SKM-1 treated with dmso at 0.1 percent for 144 hours (cell line): ENCODE results near the gene GLCCI1.
"Not testable (repeated sequence)": the region's sequence is repeated elsewhere in the genome, so short reads cannot be mapped to it uniquely, and the experiment has no call there.

Source experiments
- DNase-seq: peaks from one replicate; lab custom pipeline; 2025; ENCODE audit not compliant: unreplicated experiment; lab: John Stamatoyannopoulos, UW

GLCCI1 gene

DNA sequence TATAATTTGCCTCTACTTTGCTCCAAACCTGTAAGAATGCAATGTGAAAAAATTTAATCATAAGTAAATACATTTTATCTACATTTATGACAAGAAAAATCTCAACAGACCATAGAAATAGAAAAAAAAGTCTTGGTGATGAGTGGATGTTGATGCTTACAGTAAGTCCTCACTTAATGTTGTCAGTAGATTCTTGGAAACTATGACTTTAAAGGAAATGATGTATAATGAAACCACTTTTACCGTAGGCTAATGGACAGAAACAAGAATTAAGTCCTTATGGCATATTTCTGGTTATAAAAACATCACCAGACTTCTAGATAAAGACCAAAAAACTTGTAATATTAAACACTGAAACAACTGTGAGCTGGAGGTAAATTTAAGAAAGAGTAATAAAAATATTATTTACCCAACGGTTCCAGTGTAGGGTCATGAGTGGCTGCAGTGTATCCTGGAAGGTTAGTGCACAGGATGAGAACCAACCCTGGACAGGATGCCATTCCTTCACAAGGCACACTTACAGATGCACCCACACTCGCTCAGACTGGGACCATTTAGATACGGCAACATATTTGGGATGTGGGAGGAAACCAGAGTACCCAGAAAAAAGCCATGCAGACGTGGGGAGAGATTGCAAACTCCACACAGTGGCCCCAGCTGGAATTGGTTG is 76.3 kb downstream of the GLCCI1 start:
- DNase-seq, result no peak

DNA sequence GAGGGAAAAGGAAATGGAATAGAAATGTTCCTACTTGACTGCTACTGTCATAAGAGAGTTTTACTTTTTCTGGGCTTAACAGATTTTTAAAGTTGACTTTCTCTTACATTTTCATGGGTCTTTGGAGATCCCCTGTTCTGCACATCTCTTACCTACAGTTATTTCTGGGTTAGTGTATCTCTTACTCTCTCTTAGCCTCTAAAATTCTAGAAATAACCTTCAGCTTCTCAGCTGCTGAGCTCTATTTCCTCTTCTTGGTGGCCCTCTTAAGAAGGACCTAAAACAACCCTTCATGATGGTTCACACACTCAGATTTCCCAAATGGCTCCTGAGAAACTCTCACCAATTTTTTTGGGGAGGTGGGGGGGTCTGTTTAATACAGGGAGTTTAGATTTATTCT is 79.5 kb downstream of the GLCCI1 start:
- DNase-seq, result not testable (repeated sequence)

DNA sequence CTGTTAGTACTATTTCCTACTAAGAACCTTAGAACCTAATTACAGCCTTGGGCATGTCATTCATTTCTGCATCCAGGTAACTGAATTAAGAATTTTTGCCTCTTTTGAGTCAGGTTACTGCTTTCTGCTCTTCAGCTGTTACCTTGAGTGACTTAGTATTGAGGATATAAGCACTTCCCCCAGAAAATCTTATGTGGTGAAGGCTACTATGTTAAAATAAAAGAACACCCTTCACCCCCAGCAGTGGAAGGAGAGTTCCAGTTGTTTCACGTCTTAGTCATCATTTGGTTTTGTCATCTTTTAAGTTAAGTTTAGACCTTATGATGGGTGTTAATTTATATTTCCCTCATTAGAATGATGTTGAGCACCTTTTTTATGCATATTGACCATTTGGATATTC is 82.8 kb downstream of the GLCCI1 start:
- no peak for DNase-seq

DNA sequence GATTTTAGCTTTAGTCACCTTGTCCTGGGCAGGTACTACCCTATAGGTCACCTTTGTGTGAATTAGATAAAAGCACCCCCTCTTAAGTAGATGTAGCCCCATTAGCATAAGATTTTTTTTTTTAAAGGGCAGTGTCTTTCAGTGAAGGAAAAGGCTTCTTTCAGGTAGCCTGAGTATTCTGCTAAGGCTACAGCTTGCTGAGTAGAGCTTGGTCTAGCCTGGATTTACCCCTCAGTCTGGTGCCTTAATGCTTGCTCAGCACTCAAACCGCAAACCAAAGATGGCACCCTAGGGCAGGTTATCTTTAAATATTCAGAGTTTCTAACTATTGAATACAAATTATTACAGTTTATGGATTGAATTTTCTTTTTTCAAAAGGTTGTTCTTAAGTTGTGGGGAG is 83.4 kb downstream of the GLCCI1 start:
- no peak for DNase-seq

DNA sequence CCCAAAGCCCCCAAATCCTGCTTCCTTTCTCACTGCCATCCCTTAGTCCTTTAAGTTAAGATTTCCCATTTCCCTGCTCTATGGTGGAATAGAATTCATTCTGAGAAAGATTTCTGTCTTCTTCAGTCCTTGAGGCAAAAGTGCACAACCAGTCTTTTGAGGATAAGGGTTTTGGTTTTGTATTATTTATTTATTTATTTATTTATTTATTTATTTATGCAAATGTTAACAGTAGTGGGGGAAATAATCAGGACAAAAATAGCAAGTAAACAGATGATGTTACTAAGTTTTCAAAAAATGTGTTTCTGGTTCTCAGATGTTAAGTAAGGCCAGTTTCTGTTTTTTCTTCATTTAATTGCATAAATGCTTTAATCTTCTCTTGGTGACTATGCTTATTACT is 84.2 kb downstream of the GLCCI1 start:
- no peak for DNase-seq

DNA sequence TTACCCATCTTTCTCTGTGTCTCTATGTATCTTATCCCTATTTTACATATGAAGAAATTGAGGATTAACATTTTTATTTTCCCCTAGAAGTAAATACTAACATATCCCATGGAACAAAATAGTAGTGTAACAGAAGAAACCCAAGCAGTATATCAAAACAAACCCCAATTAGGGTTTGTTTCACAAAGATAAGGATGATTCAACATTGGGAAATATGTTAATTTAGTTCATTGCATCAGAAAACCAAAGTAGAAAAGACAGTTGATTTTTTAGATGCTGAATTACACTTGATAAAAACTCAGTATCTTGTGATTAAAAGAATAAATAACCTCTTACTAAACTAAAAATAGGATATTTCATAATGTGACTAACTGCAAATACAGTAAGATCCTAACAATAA is 87.8 kb downstream of the GLCCI1 start:
- no peak for DNase-seq

DNA sequence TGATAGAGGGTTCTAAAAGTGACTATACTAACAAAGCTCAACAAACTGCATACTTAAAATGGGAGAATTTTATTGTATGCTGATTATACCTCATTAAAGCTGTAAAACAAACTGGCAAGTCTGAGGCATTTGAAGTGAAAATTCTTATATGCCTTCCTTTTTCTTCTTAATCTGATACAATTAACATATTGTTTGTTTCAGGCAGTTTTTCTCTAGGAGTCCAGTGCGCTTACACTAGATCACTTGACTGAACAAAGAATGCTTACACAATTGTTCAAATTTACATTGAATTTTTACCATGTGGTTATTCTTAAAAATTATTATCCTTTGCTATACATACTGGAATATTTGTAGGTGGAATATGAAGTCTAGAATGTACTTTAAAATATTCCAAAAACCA is 89.0 kb downstream of the GLCCI1 start:
- DNase-seq, result no peak

DNA sequence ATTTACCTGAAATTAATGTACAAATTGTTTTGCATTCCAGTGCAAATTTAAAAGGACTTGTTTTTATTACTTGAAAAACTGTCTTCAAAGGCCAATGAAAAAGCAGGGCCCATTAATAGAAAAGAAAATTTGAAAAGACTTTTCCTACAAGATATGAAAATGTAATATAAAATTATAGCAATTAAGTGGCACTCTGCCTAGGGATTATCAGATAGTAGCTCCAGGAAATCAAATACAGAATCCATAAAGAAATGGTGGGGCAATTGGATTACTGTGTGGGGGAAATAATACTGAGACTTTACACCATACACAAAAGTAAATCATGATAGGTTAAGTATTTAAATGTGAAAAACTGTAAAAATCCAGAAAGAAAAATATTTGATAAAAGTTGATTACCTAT is 89.7 kb downstream of the GLCCI1 start:
- DNase-seq, result no peak

DNA sequence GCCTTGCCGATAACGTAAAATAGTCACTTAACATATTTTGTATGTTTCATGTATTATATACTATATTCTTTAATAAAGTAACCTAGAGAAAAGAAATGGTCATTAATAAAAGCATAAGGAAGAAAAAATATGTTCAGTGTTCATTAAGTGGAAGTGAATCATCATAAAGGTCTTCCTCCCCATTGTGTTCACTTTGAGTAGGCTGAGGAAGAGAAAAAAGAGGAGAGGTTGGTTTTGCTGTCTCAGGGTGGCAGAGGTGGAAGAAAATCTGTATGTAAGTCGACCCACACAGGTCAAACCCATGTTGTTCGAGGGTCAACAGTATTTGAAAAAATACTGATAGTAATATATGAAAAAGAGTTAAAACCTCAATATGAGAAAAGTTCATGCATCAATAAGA is 90.3 kb downstream of the GLCCI1 start:
- no peak for DNase-seq

DNA sequence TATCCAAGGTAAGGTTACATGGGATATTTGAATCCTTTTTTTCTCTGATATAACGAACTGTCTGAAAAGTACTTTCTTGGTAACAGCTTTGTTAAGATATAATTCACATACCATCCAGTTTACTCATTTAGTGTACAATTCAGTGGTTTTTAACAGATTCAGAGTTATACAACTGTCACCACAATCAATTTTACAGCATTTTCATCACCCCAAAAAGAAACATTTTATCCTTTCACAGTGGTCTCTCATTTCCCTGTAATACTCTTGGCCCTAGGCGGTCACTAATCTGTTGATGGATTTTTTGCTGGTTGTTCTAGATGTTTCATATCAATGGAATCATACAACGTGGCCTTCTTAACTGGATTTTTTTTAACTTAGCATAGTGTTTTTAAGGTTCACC is 91.6 kb downstream of the GLCCI1 start:
- no peak for DNase-seq

DNA sequence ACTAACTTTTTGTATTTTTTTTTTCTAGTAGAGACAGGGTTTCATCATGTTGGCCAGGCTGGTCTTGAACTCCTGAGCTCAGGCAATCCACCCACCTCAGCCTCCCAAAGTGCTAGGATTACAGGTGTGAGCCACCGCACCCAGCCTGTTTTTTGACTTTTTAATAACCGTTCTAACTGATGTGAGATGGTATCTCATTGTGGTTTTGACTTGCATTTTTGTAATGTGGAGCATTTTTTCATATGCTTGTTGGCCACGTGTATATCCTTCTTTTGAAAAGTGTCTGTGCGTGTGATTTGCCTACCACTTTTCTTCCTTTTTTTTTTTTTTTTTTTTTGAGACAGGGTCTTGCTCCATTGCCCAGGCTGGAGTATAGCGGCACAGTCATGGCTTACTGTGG is 94.7 kb downstream of the GLCCI1 start:
- not testable (repeated sequence) for DNase-seq

DNA sequence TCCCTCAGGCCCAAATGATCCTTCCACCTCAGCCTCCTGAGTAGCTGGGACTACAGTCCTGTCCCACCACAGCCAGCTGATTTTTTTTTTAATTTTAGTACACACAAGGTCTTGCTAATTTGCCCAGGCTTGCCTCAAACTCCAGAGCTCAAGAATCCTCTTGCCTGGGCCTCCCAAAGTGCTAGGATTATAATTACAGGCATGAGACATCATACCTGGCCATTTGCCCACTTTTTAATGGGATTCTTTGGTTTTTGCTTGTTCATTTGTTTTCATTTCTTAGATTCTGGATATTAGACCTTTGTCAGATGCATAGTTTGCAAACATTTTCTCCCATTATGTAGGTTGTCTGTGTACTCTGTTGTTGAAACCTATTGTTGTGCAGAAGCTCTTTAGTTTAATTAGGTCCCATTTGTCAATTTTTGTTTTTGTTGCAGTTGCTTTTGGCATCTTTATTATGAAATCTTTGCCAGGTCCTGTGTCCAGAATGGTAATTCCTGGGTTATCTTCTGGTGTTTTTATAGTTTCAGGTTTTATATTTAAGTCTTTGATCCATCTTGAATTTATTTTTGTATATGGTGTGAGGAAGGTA is 95.2 kb downstream of the GLCCI1 start:
- no peak for DNase-seq

DNA sequence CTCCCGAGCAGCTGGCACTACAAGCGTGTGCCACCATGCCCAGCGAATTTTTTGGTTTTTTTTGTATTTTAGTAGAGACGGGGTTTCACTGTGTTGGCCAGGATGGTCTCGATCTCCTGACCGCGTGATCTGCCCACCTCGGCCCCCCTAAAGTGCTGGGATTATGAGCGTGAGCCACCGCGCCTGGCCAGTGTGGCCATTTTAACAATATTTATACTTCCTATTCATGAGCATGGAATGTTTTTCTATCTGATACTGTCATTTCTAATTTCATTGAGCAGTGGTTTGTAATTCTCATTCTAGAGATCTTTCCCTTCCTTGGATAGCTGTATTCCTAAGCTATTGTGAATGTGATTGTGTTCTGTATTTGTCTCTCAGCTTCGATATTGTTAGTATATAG is 96.2 kb downstream of the GLCCI1 start:
- no peak for DNase-seq

DNA sequence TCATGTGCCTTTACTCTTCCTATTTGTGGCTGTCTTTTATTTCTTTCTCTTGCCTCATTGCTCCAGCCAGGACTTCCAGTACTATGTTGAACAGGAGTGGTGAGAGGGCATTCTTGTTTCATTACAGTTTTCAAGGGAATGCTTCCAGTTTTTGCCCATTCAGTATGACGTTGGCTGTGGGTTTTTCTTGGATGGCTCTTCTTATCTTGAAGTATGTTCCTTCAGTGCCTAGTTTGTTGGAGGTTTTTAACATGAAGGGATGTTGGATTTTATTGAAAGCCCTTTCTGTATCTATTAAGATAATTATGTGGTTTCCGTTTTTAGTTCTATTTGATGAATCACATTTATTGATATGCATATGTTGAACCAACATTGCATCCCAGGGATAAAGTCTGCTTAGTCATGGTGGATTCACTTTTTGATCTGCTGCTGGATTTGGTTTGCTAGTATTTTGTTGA is 96.8 kb downstream of the GLCCI1 start:
- DNase-seq, result no peak

DNA sequence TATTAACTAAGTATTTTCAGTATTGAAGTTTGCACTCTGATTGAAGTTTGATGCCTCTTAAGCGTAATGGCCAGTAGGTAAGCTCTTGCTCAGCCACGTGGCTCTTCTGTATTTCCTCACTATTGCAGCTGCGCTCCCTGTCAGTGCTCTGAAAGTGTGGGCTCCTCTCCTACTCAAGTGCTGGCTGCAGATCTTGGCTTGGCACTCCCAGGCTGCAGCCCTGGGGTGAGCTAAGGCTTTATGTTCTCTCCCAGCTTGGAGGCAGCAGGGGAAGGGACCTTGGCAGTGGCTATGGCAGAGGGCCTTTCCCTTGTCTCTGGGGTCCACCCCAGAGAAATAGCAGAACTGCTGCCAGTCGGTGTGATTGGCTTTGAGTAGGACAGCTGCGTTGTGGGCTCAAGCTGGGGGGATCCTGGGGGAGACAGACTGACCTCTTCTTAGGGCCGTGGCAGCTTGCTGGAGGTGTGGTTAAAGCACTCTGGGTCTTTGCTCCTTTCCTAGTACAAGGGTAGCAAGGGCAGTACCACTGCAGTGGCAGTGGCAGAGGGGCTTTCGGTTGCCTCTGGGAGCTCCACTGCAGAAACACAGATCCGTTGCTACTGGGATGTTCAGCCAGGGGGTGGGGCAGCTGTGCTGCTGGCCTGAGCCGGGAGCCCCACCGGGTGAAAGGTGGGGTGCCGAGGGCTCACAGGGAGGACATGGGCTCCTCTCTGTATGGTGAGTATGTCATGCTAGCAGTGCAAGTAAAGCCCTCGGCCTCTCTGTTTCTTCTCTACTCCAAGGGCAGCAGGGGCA is 100.5 kb downstream of the GLCCI1 start:
- DNase-seq, result no peak

DNA sequence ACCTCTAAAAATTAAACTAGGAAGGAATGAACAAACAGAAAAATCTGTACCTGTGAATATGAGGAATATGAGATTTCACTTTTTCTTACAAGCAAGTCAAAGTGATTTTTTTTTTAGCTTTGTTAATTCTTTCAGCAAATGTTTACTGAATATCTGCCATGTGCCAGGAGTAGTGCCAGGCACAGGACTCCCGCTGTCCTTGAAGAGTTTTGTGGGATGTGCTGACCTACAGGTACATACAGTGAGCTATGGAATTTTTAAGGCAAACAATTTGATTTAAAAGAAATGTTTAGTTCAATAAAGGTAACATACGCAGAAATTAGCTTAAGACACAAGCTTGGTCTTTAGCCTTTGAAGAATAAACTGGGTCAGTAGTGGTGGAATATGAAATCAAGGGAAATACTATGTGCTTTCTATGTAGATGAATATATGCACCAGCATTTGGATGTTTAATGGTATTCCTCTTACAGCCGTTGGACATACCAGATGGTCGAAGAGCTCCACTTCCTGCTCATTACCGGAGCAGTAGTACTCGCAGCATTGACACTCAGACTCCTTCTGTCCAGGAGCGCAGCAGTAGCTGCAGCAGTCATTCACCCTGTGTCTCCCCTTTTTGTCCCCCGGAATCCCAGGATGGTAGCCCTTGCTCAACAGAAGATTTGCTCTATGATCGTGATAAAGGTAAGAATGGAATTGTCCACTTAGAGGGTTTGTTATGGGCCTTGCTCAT is 102.0 kb downstream of the GLCCI1 start:
- no peak for DNase-seq

DNA sequence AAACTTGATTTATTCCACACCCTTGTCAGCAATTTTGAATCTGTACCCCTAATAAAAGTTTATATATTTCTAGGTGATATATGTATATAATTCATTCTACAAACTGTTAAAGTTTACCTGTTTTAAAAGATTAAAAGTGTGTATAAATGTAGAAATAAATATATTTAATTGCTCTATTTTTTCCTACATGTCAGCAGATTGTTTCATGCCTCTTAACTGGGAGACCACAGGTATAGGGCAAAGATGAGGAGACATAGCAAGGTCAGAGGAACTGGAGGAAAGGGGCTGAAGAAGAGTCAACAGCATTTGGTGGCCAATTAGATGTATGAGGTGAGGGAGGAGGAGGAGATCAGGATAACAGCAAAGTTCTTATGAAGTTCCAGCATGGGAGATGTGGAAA is 109.8 kb downstream of the GLCCI1 start:
- no peak for DNase-seq

DNA sequence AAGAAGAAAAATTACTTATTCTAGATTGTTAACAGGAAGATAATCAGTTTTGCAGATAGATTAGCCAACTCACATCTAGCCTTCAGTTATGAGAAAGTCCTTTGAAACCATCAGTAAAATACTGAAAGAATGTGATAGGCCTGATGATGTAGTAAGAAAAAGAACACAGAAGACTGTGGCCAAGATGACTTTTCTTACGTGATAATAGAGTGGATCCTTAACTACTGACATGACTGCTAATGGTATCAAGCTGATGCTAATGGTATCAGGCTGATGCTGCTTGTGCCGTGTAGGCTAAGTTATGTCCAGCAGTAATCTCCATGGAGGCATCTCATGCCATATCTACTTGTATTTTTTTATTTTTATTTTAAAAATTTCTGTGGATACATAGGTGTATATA is 114.2 kb downstream of the GLCCI1 start:
- DNase-seq, result no peak

DNA sequence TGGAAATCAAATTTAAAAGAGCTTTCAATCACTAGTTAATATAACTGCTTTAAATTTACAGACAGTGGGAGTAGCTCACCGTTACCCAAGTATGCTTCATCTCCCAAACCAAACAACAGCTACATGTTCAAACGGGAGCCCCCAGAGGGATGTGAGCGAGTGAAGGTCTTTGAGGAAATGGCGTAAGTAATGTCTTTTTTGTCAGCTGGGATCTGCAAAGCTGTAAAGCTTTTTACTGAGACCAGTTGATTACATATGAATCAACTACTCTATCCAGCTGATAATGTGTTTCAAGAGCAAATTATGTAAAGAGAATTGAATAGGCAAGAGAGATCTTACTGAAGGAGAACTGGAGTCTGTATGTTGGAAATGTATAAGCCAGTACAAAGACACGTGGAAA is 116.2 kb downstream of the GLCCI1 start:
- DNase-seq, result no peak

DNA sequence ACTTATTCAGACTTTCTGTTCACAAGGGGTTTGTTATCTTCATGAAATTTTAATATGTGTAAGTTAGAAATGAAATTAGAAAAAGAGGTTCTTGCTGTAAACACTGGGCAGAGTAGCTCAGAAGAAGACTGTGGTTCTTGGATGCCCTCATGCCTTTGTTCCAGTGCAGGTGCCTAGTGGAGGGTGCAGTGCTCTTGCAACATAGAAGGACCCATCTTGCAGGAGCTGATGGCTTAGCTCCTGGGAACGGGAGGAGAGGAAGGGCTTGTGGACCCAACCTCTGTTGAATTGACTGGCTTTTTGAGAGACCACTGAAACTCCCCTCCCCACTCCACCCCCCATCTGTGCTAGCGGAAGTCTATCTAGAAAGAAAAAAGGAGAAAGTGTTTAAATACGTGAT is 116.8 kb downstream of the GLCCI1 start:
- DNase-seq, result no peak

DNA sequence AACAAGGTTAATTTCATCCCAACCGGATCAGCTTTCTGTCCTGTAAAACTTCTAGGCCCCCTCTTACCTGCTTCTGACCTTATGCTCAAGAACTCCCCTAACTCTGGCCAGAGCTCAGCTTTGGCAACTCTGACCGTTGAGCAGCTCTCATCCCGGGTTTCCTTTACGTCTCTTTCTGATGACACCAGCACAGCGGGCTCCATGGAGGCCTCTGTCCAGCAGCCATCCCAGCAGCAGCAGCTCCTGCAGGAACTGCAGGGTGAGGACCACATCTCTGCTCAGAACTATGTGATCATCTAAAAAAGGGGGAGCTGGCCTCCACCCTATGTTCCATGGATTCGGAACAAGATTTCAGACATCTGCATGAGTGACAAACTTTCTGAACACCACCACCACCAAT is 117.6 kb downstream of the GLCCI1 start:
- no peak for DNase-seq
